Measurements from ENCODE around the gene ITGA5.
"Not testable (repeated sequence)": the region's sequence is repeated elsewhere in the genome, so short reads cannot be mapped to it uniquely, and the experiment has no call there.

Gene ITGA5

DNA sequence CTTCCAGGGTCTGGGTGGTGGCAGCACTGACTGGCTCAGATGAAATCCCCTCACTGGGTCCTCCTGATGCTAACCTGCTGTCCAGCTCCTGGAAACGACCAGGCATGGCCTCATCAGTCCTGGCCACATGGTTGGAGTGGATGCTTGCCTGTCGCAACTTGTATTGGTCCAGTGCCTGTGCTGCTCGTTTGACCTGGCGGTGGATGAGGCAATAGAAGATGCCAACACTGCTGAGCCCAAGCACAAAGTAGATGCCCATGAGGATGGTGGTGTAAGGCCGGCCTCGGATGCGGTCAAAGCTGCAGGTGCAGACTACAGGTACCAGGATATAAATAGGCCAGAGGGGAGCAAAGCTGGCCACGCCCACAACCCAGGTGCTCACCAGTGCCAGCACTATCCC lies 56.0 kb downstream of the ITGA5 start:
- Histone ChIP-seq H3K9me3 (ENCODE audit: control insufficient read depth, low read length) (no peaks in the 10 kb centered on the region), H3K9ac (ENCODE audit: low read length) (no peak overlapping the region), H3K27me3 (replicated peaks; ENCODE audit: control insufficient read depth, insufficient read depth, low read length) (no peaks in the 10 kb centered on the region), H3K4me3 (ENCODE audit: low read length) (no peak overlapping the region), H3K4me1 (ENCODE audit: control insufficient read depth, insufficient read depth, low read length) (peaks cover 22% of the 10 kb centered on the region), H3K36me3 (ENCODE audit: control insufficient read depth, insufficient read depth, low read length, severe bottlenecking) (no peaks in the 10 kb centered on the region)
- no peak for DNase-seq (ENCODE audit: low read depth)

DNA sequence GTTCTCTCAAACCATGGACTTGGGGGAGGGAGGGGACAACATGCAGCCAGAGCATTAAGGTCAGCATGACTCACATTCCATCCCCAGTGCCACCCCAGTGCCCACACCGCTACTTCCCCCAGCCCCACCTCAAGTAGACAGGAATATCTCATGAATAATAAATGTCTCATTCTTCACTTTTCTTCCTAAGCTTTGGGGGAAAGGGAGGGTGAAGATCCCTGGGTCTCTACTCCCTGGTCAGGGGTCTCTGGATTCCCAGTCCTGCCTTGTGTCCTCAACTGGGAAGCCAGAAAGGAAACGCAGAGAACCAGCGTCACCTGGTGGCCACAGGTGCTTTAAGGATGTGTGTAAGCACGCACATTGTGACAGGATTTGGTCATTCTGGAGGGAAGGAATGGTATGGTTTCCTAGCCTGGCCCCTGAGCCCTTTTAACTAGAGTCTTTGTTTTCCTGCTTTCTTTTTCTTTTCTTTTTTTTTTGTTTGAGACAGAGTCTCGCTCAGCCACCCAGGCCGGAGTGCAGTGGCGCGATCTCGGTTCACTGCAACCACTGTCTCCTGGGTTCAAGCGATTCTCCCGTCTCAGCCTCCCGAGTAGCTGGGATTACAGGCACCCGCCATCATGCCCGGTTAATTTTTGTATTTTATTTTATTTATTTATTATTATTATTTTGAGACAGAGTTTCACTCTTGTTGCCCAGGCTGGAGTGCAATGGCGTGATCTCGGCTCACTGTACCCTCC lies 58.2 kb downstream of the ITGA5 start:
- no peak overlapping the region for H3K4me3 ChIP-seq (ENCODE audit: low read length)
- no peaks in the 10 kb centered on the region for H3K36me3 ChIP-seq (ENCODE audit: control insufficient read depth, insufficient read depth, low read length, severe bottlenecking)
- peak; percentile 73 for DNase-seq (ENCODE audit: low read depth)
- no peaks in the 10 kb centered on the region for H3K27me3 ChIP-seq (replicated peaks; ENCODE audit: control insufficient read depth, insufficient read depth, low read length)
- no peak overlapping the region for H3K9ac ChIP-seq (ENCODE audit: low read length)
- peaks cover 38% of the 10 kb centered on the region for H3K4me1 ChIP-seq (ENCODE audit: control insufficient read depth, insufficient read depth, low read length)
- H3K9me3 ChIP-seq (ENCODE audit: control insufficient read depth, low read length), result no peaks in the 10 kb centered on the region

DNA sequence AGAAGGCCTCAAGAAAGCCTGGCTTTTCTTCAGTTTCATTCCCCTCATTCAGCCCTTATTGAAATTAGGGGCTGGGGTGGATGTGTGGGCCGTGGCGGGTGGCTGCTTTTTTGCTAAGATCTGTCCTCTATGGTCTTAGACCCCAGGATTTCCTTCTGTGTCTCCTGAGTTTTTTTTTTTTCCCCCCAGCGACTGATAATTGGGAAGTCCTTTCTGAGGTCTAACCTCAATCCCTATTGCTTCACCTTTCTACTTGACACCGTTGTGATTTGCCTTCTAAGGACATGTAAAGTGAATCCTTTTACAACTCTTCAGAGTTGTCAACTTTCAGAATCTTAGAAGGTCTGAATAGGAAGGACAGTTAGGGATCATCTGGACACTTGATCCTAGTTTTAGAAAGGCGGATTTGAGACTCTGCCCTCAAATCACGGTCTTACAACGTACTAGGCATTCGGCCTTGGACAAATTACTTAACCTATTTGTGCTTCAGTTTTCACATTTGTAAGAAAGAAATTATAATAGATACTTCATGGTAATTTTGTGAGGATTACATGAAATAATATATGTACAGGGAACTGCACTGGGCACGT lies 59.2 kb downstream of the ITGA5 start:
- no peaks in the 10 kb centered on the region for H3K27me3 ChIP-seq (replicated peaks; ENCODE audit: control insufficient read depth, insufficient read depth, low read length)
- no peaks in the 10 kb centered on the region for H3K9me3 ChIP-seq (ENCODE audit: control insufficient read depth, low read length)
- H3K9ac ChIP-seq (ENCODE audit: low read length), result peak overlapping the region; percentile 83
- H3K36me3 ChIP-seq (ENCODE audit: control insufficient read depth, insufficient read depth, low read length, severe bottlenecking), result no peaks in the 10 kb centered on the region
- peaks cover 38% of the 10 kb centered on the region for H3K4me1 ChIP-seq (ENCODE audit: control insufficient read depth, insufficient read depth, low read length)
- no peak for DNase-seq (ENCODE audit: low read depth)
- H3K4me3 ChIP-seq (ENCODE audit: low read length), result peak overlapping the region; percentile 86

DNA sequence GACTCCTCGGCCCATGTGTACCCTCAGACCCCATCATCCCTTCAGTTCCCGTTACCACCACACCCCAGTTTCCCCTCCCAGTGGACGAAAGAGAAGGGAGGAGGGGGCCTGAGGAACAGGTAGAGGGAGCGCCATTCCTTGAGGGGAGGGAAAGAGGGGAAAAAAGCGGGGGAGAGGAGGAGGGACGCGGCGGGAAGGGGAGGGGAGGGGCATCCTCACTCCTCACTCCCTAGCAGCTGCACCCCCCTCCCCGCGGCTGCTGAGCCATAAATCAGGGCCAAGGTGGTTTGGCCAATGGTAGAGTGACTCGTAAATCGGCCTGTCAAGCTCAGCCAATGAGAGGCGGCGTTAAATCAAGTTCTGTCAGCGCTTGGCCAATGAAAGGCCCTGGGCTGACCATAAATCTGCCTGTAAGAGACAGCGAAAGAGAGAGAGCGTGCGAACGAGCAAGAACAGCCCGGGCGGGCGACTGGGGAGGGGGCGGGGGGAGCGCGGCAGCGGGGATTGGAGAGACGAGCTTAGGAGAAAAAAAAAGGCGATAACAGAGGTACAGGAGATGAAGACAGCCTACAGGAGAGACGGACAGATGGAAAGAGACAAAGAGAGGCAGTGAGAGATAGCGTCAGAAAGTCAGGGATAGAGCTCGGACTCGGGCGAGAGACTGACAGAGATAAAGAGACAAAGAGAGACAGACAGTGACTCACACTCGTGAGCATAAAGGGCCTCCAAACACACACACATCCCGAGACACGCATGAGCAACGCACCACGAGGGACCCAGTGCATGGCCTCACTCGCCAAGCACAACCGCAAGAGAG lies 59.9 kb downstream of the ITGA5 start:
- no peaks in the 10 kb centered on the region for H3K9me3 ChIP-seq (ENCODE audit: control insufficient read depth, low read length)

DNA sequence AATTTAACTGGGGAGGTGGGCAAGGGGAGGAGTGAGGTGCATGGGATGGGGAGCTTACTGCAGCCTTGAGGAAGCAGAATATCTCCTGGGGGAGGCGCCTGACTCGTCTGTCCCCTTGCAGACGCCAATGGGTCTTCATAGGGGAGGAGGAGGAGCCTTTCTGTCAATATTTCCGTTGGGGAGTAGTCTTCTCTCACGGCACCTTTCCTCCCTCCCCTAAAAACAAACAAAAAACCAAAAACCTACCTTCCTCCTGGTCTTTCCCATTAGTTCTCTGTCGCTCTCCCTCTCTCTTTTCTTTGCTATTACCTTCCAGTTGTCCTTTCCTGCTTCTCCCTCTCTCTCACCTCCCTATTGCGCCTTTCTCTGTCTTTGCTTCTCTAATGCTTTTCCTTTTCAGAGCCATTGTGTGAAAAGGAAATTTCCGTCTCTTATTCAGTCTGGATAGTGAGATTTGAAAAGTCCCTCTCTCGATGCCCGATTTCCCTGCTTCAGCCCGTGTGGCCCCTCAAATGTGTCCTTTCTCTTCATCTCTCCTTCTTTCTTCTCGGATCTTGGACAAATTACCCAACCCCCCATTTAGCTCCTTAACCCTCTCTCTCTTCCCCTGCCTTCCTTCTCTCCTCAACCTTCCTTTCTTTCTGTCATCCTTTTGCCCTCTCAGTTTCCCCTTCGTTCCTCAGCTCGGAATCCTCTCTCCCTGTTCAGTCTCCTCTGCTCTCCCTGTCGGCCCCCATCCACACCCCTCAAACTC lies 60.7 kb downstream of the ITGA5 start:
- Histone ChIP-seq H3K9me3 (ENCODE audit: control insufficient read depth, low read length) (no peaks in the 10 kb centered on the region), H3K4me3 (ENCODE audit: low read length) (peak overlapping the region; percentile 86), H3K27me3 (replicated peaks; ENCODE audit: control insufficient read depth, insufficient read depth, low read length) (no peaks in the 10 kb centered on the region), H3K36me3 (ENCODE audit: control insufficient read depth, insufficient read depth, low read length, severe bottlenecking) (no peaks in the 10 kb centered on the region), H3K9ac (ENCODE audit: low read length) (peak overlapping the region; percentile 88), H3K4me1 (ENCODE audit: control insufficient read depth, insufficient read depth, low read length) (peaks cover 42% of the 10 kb centered on the region)
- DNase-seq (ENCODE audit: low read depth), result peak; percentile 52

More for the DNA sequence above, 59.9 kb downstream of the ITGA5 start:
- DNase-seq (ENCODE audit: low read depth), result peak; percentile 99
- Histone ChIP-seq H3K9ac (ENCODE audit: low read length) (peak overlapping the region; percentile 88), H3K4me3 (ENCODE audit: low read length) (peak overlapping the region; percentile 86), H3K27me3 (replicated peaks; ENCODE audit: control insufficient read depth, insufficient read depth, low read length) (no peaks in the 10 kb centered on the region), H3K36me3 (ENCODE audit: control insufficient read depth, insufficient read depth, low read length, severe bottlenecking) (no peaks in the 10 kb centered on the region), H3K4me1 (ENCODE audit: control insufficient read depth, insufficient read depth, low read length) (peaks cover 38% of the 10 kb centered on the region)

DNA sequence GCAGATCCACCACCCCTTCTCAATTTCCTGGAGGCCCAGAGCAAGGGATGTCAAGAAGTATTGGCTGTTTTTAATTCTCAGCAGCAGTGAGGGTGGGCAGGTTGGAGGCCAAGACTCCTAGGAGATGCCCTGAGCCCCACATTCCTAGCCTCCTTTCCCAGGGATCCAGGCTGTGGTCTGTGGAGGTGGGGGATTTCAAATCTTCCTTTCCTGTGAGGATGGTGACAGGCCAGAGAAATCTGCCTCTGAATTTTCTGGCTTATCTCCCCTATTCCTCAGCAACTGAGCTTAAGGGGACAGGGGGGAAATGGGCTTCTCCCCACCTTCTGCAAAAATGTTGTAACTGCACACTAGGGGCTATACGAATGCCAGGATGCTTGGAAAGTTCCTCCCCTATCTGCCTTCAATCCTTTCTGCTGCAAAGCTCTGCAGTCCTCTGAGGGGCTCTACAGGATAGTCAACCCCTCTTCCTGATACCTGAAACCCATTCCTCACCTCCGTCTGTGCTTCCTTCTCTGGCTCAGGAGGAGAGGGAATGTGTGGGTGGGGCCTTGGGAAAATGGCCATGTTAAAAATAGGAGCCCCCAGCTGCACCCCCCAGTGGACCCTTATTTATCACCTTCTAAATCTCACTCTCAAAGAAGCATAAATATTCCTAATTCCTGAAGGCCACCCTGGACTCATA lies 61.4 kb downstream of the ITGA5 start:
- Histone ChIP-seq H3K4me1 (ENCODE audit: control insufficient read depth, insufficient read depth, low read length) (peaks cover 49% of the 10 kb centered on the region), H3K36me3 (ENCODE audit: control insufficient read depth, insufficient read depth, low read length, severe bottlenecking) (no peaks in the 10 kb centered on the region), H3K4me3 (ENCODE audit: low read length) (no peak overlapping the region), H3K9me3 (ENCODE audit: control insufficient read depth, low read length) (no peaks in the 10 kb centered on the region), H3K9ac (ENCODE audit: low read length) (no peak overlapping the region), H3K27me3 (replicated peaks; ENCODE audit: control insufficient read depth, insufficient read depth, low read length) (no peaks in the 10 kb centered on the region)
- DNase-seq (ENCODE audit: low read depth), result no peak

DNA sequence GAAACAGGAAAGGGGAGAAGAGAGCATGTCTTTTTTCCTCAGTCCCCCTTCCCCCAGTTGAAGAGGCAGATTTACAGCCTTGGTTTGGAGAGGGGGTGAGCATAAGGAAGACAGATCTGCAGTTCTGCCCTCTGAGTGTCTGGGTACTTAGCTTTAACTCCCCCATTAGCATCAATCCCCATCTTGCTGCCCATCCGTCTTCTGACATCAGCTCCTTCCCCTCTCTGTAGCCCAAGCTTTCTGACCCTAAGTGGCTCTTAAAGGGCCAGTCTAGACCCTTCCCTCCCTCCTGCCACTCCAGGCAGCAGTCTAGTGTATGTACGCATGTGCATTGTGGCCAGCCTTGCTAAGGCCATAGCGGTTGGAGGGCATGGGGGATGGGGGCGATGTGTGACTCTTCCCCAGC lies 62.1 kb downstream of the ITGA5 start:
- no peak overlapping the region for H3K4me3 ChIP-seq (ENCODE audit: low read length)
- H3K9me3 ChIP-seq (ENCODE audit: control insufficient read depth, low read length), result no peaks in the 10 kb centered on the region
- no peaks in the 10 kb centered on the region for H3K27me3 ChIP-seq (replicated peaks; ENCODE audit: control insufficient read depth, insufficient read depth, low read length)
- peaks cover 56% of the 10 kb centered on the region for H3K4me1 ChIP-seq (ENCODE audit: control insufficient read depth, insufficient read depth, low read length)
- DNase-seq (ENCODE audit: low read depth), result no peak
- no peak overlapping the region for H3K9ac ChIP-seq (ENCODE audit: low read length)
- H3K36me3 ChIP-seq (ENCODE audit: control insufficient read depth, insufficient read depth, low read length, severe bottlenecking), result no peaks in the 10 kb centered on the region

DNA sequence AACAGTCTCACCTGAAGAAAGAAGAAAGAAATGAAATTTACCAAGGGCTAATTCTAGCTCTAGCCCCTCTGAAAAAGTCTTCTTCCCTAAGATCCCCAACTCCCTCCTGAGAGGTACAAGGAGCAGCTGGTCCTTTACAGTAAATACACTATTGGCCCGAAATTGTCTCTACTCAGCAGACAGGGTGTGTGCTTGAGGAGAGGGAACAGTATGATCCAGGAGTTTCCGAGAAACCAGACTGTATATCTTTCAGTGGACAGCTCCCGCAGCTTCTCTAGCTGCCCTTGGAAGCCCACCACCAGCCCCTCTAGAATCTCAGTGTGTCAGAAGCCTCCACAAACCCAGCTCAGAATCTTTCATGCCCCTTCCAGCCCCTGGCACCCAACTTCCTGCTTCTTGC lies 62.8 kb downstream of the ITGA5 start:
- no peaks in the 10 kb centered on the region for H3K36me3 ChIP-seq (ENCODE audit: control insufficient read depth, insufficient read depth, low read length, severe bottlenecking)
- DNase-seq (ENCODE audit: low read depth), result no peak
- peaks cover 63% of the 10 kb centered on the region for H3K4me1 ChIP-seq (ENCODE audit: control insufficient read depth, insufficient read depth, low read length)
- H3K9ac ChIP-seq (ENCODE audit: low read length), result no peak overlapping the region
- no peaks in the 10 kb centered on the region for H3K9me3 ChIP-seq (ENCODE audit: control insufficient read depth, low read length)
- H3K4me3 ChIP-seq (ENCODE audit: low read length), result no peak overlapping the region
- H3K27me3 ChIP-seq (replicated peaks; ENCODE audit: control insufficient read depth, insufficient read depth, low read length), result no peaks in the 10 kb centered on the region

DNA sequence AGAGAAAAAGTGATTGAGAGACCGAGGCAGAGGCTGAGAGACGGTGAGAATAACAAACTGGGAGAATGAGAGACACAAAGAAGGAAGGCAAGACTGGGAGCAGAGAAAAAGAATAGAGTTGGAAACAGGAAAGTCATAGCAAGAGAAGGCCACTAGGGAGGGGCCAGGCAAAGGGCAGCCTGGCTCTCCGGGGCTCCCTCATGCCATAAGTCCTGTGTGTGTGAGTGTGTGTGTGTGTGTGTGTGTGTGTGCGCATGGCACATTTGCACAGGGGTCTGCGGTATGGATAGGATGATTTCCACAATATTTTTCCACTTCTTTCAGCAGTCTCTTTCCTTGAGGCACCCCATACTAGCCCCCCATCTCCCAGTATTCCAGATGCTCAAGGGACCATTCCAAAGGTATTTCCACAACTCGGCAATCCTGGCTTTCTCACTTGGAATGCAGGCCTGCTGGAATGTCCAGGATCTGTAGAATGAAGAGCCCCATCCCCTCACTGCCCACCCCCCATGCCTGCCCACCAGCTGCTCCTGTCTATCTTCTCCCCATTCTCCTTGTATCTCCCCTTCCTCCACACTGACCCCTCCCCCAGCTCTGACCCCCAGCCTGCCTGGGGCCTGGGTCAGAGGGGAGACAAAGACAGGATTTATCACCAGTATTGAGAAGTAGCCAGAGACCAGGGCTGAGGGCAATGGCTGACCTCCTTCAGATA lies 63.8 kb downstream of the ITGA5 start:
- no peak overlapping the region for H3K9ac ChIP-seq (ENCODE audit: low read length)
- no peaks in the 10 kb centered on the region for H3K9me3 ChIP-seq (ENCODE audit: control insufficient read depth, low read length)
- H3K36me3 ChIP-seq (ENCODE audit: control insufficient read depth, insufficient read depth, low read length, severe bottlenecking), result peaks cover 3% of the 10 kb centered on the region
- no peaks in the 10 kb centered on the region for H3K27me3 ChIP-seq (replicated peaks; ENCODE audit: control insufficient read depth, insufficient read depth, low read length)
- no peak for DNase-seq (ENCODE audit: low read depth)
- H3K4me1 ChIP-seq (ENCODE audit: control insufficient read depth, insufficient read depth, low read length), result peaks cover 68% of the 10 kb centered on the region
- H3K4me3 ChIP-seq (ENCODE audit: low read length), result no peak overlapping the region

DNA sequence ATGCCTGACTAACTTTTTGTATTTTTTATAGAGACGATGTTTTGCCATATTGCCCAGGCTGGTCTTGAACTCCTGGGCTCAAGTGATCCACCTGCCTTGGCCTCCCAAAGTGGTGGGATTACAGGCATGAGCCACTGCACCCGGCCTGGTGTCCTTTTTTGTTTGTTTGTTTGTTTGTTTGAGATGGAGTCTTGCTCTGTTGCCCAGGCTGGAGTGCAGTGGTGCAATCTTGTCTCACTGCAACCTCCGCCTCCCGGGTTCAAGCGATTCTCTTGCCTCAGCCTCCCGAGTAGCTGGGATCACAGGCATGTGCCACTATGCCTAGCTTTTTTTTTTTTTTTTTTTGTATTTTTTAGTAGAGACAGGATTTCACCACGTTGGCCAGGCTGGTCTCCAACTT lies 64.8 kb downstream of the ITGA5 start:
- not testable (repeated sequence) for H3K9me3 ChIP-seq (ENCODE audit: control insufficient read depth, low read length)

More for the DNA sequence above, 64.8 kb downstream of the ITGA5 start:
- not testable (repeated sequence) for H3K27me3 ChIP-seq (replicated peaks; ENCODE audit: control insufficient read depth, insufficient read depth, low read length); H3K9ac ChIP-seq (ENCODE audit: low read length); DNase-seq (ENCODE audit: low read depth); H3K4me3 ChIP-seq (ENCODE audit: low read length)
- peaks cover 69% of the 10 kb centered on the region for H3K4me1 ChIP-seq (ENCODE audit: control insufficient read depth, insufficient read depth, low read length)
- peaks cover 13% of the 10 kb centered on the region for H3K36me3 ChIP-seq (ENCODE audit: control insufficient read depth, insufficient read depth, low read length, severe bottlenecking)
